ENCODE measurements around the gene STK11. TPM values are rescaled to one million over a fixed set of nuclear protein-coding genes. Genes with fewer than 3 reads are reported as not detected.

The STK11 gene
- total RNA-seq, 2 experiments from 2014 or later, result 76.5 to 78.4 TPM

DNA sequence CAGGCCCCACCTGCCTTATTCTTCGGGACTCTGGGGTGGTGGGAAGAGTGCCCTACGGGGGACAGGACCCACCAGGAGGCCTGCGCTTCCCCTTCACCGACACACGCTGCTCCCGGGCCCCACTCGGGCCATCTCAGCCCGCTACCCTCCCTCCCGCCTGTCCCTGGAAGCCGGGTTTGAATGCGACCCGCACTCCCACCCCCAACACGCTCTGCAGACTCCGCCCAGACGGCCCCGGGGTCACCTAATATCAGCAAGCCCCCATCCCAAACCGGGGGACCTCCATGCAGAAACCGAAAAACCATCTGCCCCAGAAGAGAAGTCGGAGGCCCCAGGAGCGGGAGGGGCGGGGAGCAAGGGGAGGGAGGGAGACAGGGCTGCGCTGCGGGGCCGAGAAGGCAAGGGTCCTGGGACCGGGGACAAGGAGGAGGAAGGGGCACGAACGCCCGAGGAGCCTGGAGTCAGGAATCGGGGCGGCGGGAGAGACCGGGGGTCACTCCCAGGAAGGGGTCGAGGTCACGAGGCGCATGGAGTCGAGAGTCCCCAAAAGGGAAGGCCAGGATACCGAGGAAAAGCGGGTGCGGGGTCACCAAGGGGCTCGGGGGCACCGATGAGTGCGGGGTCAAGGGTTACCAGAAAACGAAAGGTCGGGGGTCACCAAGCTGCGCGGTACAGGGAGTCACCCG lies 32.3 kb upstream of the STK11 start:
- intact Hi-C loops (cut with micrococcal nuclease; ENCODE audit: unreplicated experiment), result loop anchor here (5.0 kb wide), 1 partner anchor 41 kb away; no protein-coding TSS in a partner anchor
- no peaks in the 10 kb centered on the region for H4K20me1 ChIP-seq (ENCODE audit: insufficient read depth, low read length)
- H3K4me3 ChIP-seq (ENCODE audit: low read depth, low read length, poor library complexity, severe bottlenecking), result peak overlapping the region; percentile 100
- peak overlapping the region; percentile 66; the same call in 1 of the 2 replicates for H2AFZ ChIP-seq (ENCODE audit: low read length)
- ChIA-PET CTCF (ENCODE audit: unreplicated experiment) (no interaction called here), POLR2A (no interaction called here)
- TSS peak; percentile 64 for BruUV-seq (replicated peaks)
- peak; percentile 19 for DNase-seq (ENCODE audit: low spot score)
- no peaks in the 10 kb centered on the region; the same call in 1 of the 2 replicates for H3K36me3 ChIP-seq (ENCODE audit: insufficient read depth, low read length)
- no peaks in the 10 kb centered on the region for H3K9me2 ChIP-seq (ENCODE audit: insufficient read depth, low read length)
- peaks cover 16% of the 10 kb centered on the region; the same call in 1 of the 2 replicates for H3K79me2 ChIP-seq (ENCODE audit: insufficient read depth, low read depth, low read length)
- peak overlapping the region; percentile 100 for H3K4me2 ChIP-seq (ENCODE audit: low read length)
- no peaks in the 10 kb centered on the region for H3K9me3 ChIP-seq (ENCODE audit: low read length)
- TF ChIP-seq CTCF (conservative IDR thresholded peaks at IDR 0.05; ENCODE audit: low read length), result no peak
- no peak for TF ChIP-seq EZH2phosphoT487 (IDR thresholded peaks at IDR 0.05; ENCODE audit: borderline replicate concordance, low read depth, low read length)
- H3K27ac ChIP-seq (ENCODE audit: low read depth, low read length, poor library complexity, severe bottlenecking), result peak overlapping the region; percentile 34
- peaks cover 15% of the 10 kb centered on the region for H3K4me1 ChIP-seq (ENCODE audit: insufficient read depth, low read length, poor library complexity, severe bottlenecking)

GRCh38 chr19:1173845-1174809 lies 31.5 kb upstream of the STK11 start, which contains the start of gene SBNO2:
TSS of gene SBNO2 (minus strand) at chr19:1174268. CDS start at chr19:1154276, 19,992 bp downstream.
- H3K9me2 ChIP-seq (ENCODE audit: insufficient read depth, low read length), result no peaks in the 10 kb centered on the region
- H2AFZ ChIP-seq (ENCODE audit: low read length), result peak within 1 kb of the TSS; percentile 66; the same call in 1 of the 2 replicates
- no peaks in the 10 kb centered on the region for H3K9me3 ChIP-seq (ENCODE audit: low read length)
- peaks cover 16% of the 10 kb centered on the region; the same call in 1 of the 2 replicates for H3K79me2 ChIP-seq (ENCODE audit: insufficient read depth, low read depth, low read length)
- ChIA-PET POLR2A (no interaction called here), CTCF (ENCODE audit: unreplicated experiment) (no interaction called here)
- H4K20me1 ChIP-seq (ENCODE audit: insufficient read depth, low read length), result no peaks in the 10 kb centered on the region
- peak within 1 kb of the TSS; percentile 100 for H3K4me3 ChIP-seq (ENCODE audit: low read depth, low read length, poor library complexity, severe bottlenecking)
- DNase-seq (ENCODE audit: low spot score), result peak; percentile 91
- peaks cover 15% of the 10 kb centered on the region for H3K4me1 ChIP-seq (ENCODE audit: insufficient read depth, low read length, poor library complexity, severe bottlenecking)
- peak within 1 kb of the TSS; percentile 100 for H3K4me2 ChIP-seq (ENCODE audit: low read length)
- no TSS peak for BruUV-seq (replicated peaks)
- no peaks in the 10 kb centered on the region for H3K36me3 ChIP-seq (ENCODE audit: insufficient read depth, low read length)
- TF ChIP-seq CTCF (conservative IDR thresholded peaks at IDR 0.05; ENCODE audit: low read length) (no peak), EZH2phosphoT487 (IDR thresholded peaks at IDR 0.05; ENCODE audit: borderline replicate concordance, low read depth, low read length) (no peak)
- intact Hi-C loops (cut with micrococcal nuclease; ENCODE audit: unreplicated experiment), result loop anchor here (1.0 to 5.0 kb wide), 2 partner anchors 42 to 312 kb away; no protein-coding TSS in a partner anchor
- peak within 1 kb of the TSS; percentile 34 for H3K27ac ChIP-seq (ENCODE audit: low read depth, low read length, poor library complexity, severe bottlenecking)
